Heart left ventricle (tissue), 16 donors: ENCODE results near the gene SLC2A4. TPM values are rescaled to one million over a fixed set of nuclear protein-coding genes. Genes with fewer than 3 reads are reported as not detected.

Source experiments
- ATAC-seq, 4 donors: fragments of 200-7000 bp; cut with Tn5 transposase; one replicate each; pipeline ENCODE4 v1.9.1; 2020 to 2022; ENCODE audit warnings: moderate library complexity in 4 of 4, mild to moderate bottlenecking in 3 of 4, moderate number of reproducible peaks in 1 of 4
- DNase-seq, 5 donors: peaks; one replicate each; pipeline ENCODE4 v3.0.0-alpha.2; 2020
- H3K27ac ChIP-seq, 12 donors: fragments of 200-600 bp; sonication (generic) in 4 of 12; one replicate each; pipeline versions ENCODE4 v1.5.0 to v1.8.0; 2016 to 2022; ENCODE audit warnings: mild to moderate bottlenecking in 2 of 12
- H3K27me3 ChIP-seq, 9 donors: fragments of 200-600 bp; sonication (generic) in 2 of 9; one replicate each; pipeline versions ENCODE4 v1.5.1 to v1.8.0; 2016 to 2022; ENCODE audit warnings: mild to moderate bottlenecking in 3 of 9
- H3K36me3 ChIP-seq, 9 donors: fragments of 200-600 bp; sonication (generic) in 2 of 9; one replicate each; pipeline versions ENCODE4 v1.5.0 to v1.8.0; 2018 to 2022; ENCODE audit warnings: mild to moderate bottlenecking in 2 of 9
- H3K4me1 ChIP-seq, 12 donors: fragments of 200-600 bp; sonication (generic) in 4 of 12; one replicate each; pipeline versions ENCODE4 v1.5.0 to v1.8.0; 2016 to 2022; ENCODE audit warnings: mild to moderate bottlenecking in 3 of 12
- H3K4me3 ChIP-seq, 12 donors: fragments of 200-600 bp; sonication (generic) in 4 of 12; one replicate each; pipeline versions ENCODE4 v1.5.0 to v1.8.0; 2017 to 2022; ENCODE audit warnings: mild to moderate bottlenecking in 9 of 12, moderate library complexity in 4 of 12
- H3K9me3 ChIP-seq, 12 donors: fragments of 200-600 bp; sonication (generic) in 4 of 12; one replicate each; pipeline versions ENCODE4 v1.5.0 to v1.8.0; 2016 to 2022; ENCODE audit warnings: mild to moderate bottlenecking in 1 of 12
- CTCF ChIP-seq, 12 donors: fragments of 200-600 bp; sonication (generic) in 4 of 12; IDR thresholded peaks; one replicate each; pipeline versions ENCODE4 v1.5.0 to v1.8.0; 2018 to 2022; ENCODE audit warnings: antibody characterized with exemption in 12 of 12, mild to moderate bottlenecking in 5 of 12
- POLR2A ChIP-seq, 2 donors: fragments of 450-650 bp; IDR thresholded peaks; one replicate each; pipeline ENCODE4 v1.6.1; 2017; ENCODE audit warnings: antibody characterized with exemption in 2 of 2, mild to moderate bottlenecking in 2 of 2, moderate library complexity in 2 of 2
- WGBS, 4 donors: extraction: QIAGEN DNeasy Blood & Tissue Kit in 2 of 4; methylation state at CpG; one replicate each; pipeline versions ENCODE4 v1.1.5 to v1.1.7; 2013 to 2018; 5-methylcytosine and 5-hydroxymethylcytosine counted together
- intact Hi-C, 10 donors: fragments of 100-400 bp; cut with DNase I; formaldehyde crosslinking; loops; one replicate each; pipeline versions ENCODE4 v1.11.1 to v1.14.2; 2022
- polyA plus RNA-seq, 2 donors: library from polyadenylated mRNA; stranded (reverse); fragments of 200-250 nt; gene quantifications; one replicate each; pipeline ENCODE4 v1.2.3, GENCODE V29; 2013
- total RNA-seq, 9 donors: library from RNA; depleted of rRNA in 2 of 9; stranded (reverse); fragments of >200 nt in 2 of 9; fragmentation: NEBNext Ultra II Directional in 3 of 9; extraction: Animal tissue kit (Norgen Biotek cat#: 25700) in 3 of 9; gene quantifications; one replicate each; pipeline versions ENCODE4 v1.1.0 to v1.2.4, GENCODE V29; 2016 to 2023
- donor health status: ischemic (EF 13 %, LVEDD 7.1; RV severe dilation, severe dysfunction).
- donor health status: healthy with polysubstance abuse.
- donor health status: DM: no; HTN: yes; CAD: no.
- donor health status: DM: no; HTN: no; CAD: no.
- donor health status: ischemic (EF 25% LVEDD 6.9; RV normal size, moderate dysfunction).
- donor health status: ischemic (EF 25% LVEDD 5.7; RV mildly dilated, moderate dysfunction).
- donor health status: healthy.
- donor health status: DM: yes; HTN: yes; CAD: no.
- donor health status: ischemic (EF 35%, LVEDD 5.7; RV mildly dilated, moderate dysfunction).
- donor health status: nonischemic (EF 11% LVEDD 7.7; RV severe dilation, severe dysfunction).
- donor health status: DM: yes; HTN: yes; CAD: no.
- donor health status: PGD.
- donor health status: ischemic (EF 29% LVEDD 5.4; RV normal size, mild dysfunction).
- donor health status: nonischemic (EF 23%, LVEDD 6.1; RV moderate dilation, normal function).

SLC2A4 gene
- total and polyA plus RNA-seq, 11 donors, result 48.5 to 184 (median 157) TPM

GRCh38 chr17:7290685-7291084 is 9.2 kb downstream of the SLC2A4 start:
- ATAC-seq (peak in 2 of 4 donors; percentile 0 to 2), DNase-seq (peak in 1 of 5 donors; percentile 39)
- Histone ChIP-seq H3K4me1 (peaks cover 2 to 58% (median 38%) of the 10 kb centered on the region in 12 donors), H3K27ac (peak overlapping the region in 9 of 12 donors; percentile 10 to 54 (median 46)), H3K9me3 (no peaks in the 10 kb centered on the region), H3K27me3 (peaks cover 0 to 52% (median 29%) of the 10 kb centered on the region in 9 donors), H3K4me3 (no peak overlapping the region), H3K36me3 (peaks cover 0 to 24% (median 3%) of the 10 kb centered on the region in 9 donors)
- intact Hi-C loops, result loop anchor here in 1 of 10 donors (10.0 kb wide), 1 partner anchor 246 kb away; the partner anchor contains the start of gene SLC16A11
- 31 to 54% (median 43%) methylated on average over 11 of the region's 11 CpGs for WGBS, 4 donors
- no peak for TF ChIP-seq POLR2A (IDR thresholded peaks at IDR 0.05)
- no peak for TF ChIP-seq CTCF (IDR thresholded peaks at IDR 0.05)

DNA sequence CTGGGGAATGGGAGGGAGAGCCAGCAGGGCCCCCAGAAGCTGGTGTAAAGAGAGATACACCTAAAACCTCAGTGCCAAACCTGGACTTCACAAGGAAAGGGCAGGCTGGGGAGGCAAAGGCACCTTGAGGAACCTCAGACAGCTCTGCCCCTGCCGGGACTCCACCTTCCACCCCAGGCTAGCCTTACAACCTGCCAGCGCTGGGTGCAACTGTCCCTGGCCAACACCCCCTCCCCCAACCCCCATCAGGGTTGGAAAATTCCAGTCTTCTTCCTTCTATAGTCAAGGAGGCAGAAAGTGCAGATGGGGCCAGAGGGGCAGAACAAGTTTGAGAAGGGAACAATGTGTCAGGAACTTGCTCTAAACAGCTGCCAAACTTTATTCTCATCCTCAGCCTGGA is 10.7 kb downstream of the SLC2A4 start:
- peaks cover 2 to 71% (median 46%) of the 10 kb centered on the region in 12 donors for H3K4me1 ChIP-seq
- WGBS, 4 donors, result 45 to 83% (median 66%) methylated on average over 2 of the region's 2 CpGs
- ATAC-seq (no peak), DNase-seq (no peak)
- peak overlapping the region in 7 of 12 donors; percentile 0 to 66 (median 50) for H3K27ac ChIP-seq
- TF ChIP-seq POLR2A (IDR thresholded peaks at IDR 0.05) (no peak), CTCF (IDR thresholded peaks at IDR 0.05) (no peak)
- H3K4me3 ChIP-seq, result no peak overlapping the region
- intact Hi-C loops, result loop anchor here in 2 of 10 donors (1.0 to 10.0 kb wide), 2 partner anchors 9 to 247 kb away; partner anchors contain the start of gene SLC16A11 (in 1 of the 2)
- peaks cover 0 to 57% (median 29%) of the 10 kb centered on the region in 9 donors for H3K27me3 ChIP-seq
- no peaks in the 10 kb centered on the region for H3K9me3 ChIP-seq
- peaks cover 0 to 9% (median 0%) of the 10 kb centered on the region in 9 donors for H3K36me3 ChIP-seq

DNA sequence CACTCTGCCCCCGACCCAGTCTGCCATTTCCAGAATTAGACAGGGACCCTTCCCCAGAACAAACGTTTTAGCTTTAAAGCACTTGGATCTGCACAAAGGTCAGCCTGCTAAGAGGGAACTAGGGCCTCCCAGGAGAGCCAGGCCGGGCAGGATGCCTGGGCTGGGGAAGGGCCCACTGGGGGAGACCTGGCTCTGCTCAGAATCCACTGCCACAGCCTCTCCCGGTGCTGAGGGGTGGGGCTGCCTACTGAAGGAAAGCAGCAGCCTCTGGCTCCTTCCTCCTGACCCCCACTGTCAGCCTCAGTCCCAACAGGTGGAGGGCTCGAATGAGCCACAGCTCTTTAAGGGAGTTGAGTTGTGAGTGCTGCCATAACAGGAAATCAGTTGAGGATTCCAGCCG is 11.2 kb downstream of the SLC2A4 start:
- ATAC-seq (peak in 2 of 4 donors; percentile 1 to 21), DNase-seq (peak in 1 of 5 donors; percentile 54)
- no peak overlapping the region for H3K4me3 ChIP-seq
- no peaks in the 10 kb centered on the region for H3K9me3 ChIP-seq
- no peak for TF ChIP-seq POLR2A (IDR thresholded peaks at IDR 0.05)
- no peak for TF ChIP-seq CTCF (IDR thresholded peaks at IDR 0.05)
- H3K36me3 ChIP-seq, result peaks cover 0 to 3% (median 0%) of the 10 kb centered on the region in 9 donors
- H3K27ac ChIP-seq, result peak overlapping the region in 8 of 12 donors; percentile 0 to 66 (median 32)
- intact Hi-C loops, result loop anchor here in 2 of 10 donors (1.0 to 10.0 kb wide), 2 partner anchors 9 to 248 kb away; partner anchors contain the start of gene SLC16A11 (in 1 of the 2)
- H3K27me3 ChIP-seq, result peaks cover 0 to 57% (median 29%) of the 10 kb centered on the region in 9 donors
- peaks cover 2 to 71% (median 46%) of the 10 kb centered on the region in 12 donors for H3K4me1 ChIP-seq
- WGBS, 4 donors, result 6 to 11% (median 9%) methylated on average over 6 of the region's 6 CpGs

- intact Hi-C loops, result loop anchor here in 1 of 10 donors (10.0 kb wide), 1 partner anchor 248 kb away; the partner anchor contains the start of gene SLC16A11
- no peak overlapping the region for H3K4me3 ChIP-seq
- H3K4me1 ChIP-seq, result peaks cover 2 to 71% (median 46%) of the 10 kb centered on the region in 12 donors
- no peak for ATAC-seq
- WGBS, 4 donors, result 53 to 70% (median 64%) methylated on average over 8 to 11 of the region's 11 CpGs
- TF ChIP-seq CTCF (IDR thresholded peaks at IDR 0.05) (no peak), POLR2A (IDR thresholded peaks at IDR 0.05) (no peak)
- no peaks in the 10 kb centered on the region for H3K36me3 ChIP-seq
- peak overlapping the region in 6 of 12 donors; percentile 0 to 66 (median 50) for H3K27ac ChIP-seq
- no peaks in the 10 kb centered on the region for H3K9me3 ChIP-seq
- no peak for DNase-seq
- H3K27me3 ChIP-seq, result peaks cover 0 to 57% (median 29%) of the 10 kb centered on the region in 9 donors
These were observed 11.6 kb downstream of the SLC2A4 start for GRCh38 chr17:7293159-7293558.
